ENCODE data around the gene ZKSCAN8. TPM values are rescaled to one million over a fixed set of nuclear protein-coding genes. Genes with fewer than 3 reads are reported as not detected.

ZKSCAN8 gene
- total RNA-seq, 1 donor from 2014 or later, result 21.4 TPM

- Mint-ChIP-seq H3K4me3 (ENCODE audit: unreplicated experiment) (peak overlapping the region; percentile 93), H3K27me3 (ENCODE audit: low read depth) (no peaks in the 10 kb centered on the region), H3K4me1 (ENCODE audit: low read depth) (peaks cover 47% of the 10 kb centered on the region), H3K9me3 (ENCODE audit: low read depth) (no peaks in the 10 kb centered on the region), H3K36me3 (ENCODE audit: low read depth) (peaks cover 10% of the 10 kb centered on the region), H3K27ac (ENCODE audit: unreplicated experiment) (peak overlapping the region; percentile 90)
- DNase-seq (ENCODE audit: low spot score), result no peak
- TF ChIP-seq CTCF (IDR thresholded peaks at IDR 0.05), result no peak
Measured at GRCh38 chr6:28142446-28142845, 763 bp downstream of the ZKSCAN8 start.

GRCh38 chr6:28145231-28145630 lies 3.5 kb downstream of the ZKSCAN8 start:
- no peak for TF ChIP-seq CTCF (IDR thresholded peaks at IDR 0.05)
- no peaks in the 10 kb centered on the region for H3K9me3 Mint-ChIP-seq (ENCODE audit: low read depth)
- DNase-seq (ENCODE audit: low spot score), result no peak
- H3K27ac Mint-ChIP-seq (ENCODE audit: unreplicated experiment), result no peak overlapping the region
- H3K4me1 Mint-ChIP-seq (ENCODE audit: low read depth), result peaks cover 38% of the 10 kb centered on the region
- H3K36me3 Mint-ChIP-seq (ENCODE audit: low read depth), result peaks cover 28% of the 10 kb centered on the region
- no peak overlapping the region for H3K4me3 Mint-ChIP-seq (ENCODE audit: unreplicated experiment)
- H3K27me3 Mint-ChIP-seq (ENCODE audit: low read depth), result no peaks in the 10 kb centered on the region

- Mint-ChIP-seq H3K4me1 (ENCODE audit: low read depth) (no peaks in the 10 kb centered on the region), H3K27me3 (ENCODE audit: low read depth) (no peaks in the 10 kb centered on the region), H3K36me3 (ENCODE audit: low read depth) (peaks cover 68% of the 10 kb centered on the region), H3K4me3 (ENCODE audit: unreplicated experiment) (no peak overlapping the region), H3K9me3 (ENCODE audit: low read depth) (peaks cover 5% of the 10 kb centered on the region), H3K27ac (ENCODE audit: unreplicated experiment) (no peak overlapping the region)
- no peak for TF ChIP-seq CTCF (IDR thresholded peaks at IDR 0.05)
- DNase-seq (ENCODE audit: low spot score), result no peak
Measured at GRCh38 chr6:28152531-28152930, 10.8 kb downstream of the ZKSCAN8 start.

DNA sequence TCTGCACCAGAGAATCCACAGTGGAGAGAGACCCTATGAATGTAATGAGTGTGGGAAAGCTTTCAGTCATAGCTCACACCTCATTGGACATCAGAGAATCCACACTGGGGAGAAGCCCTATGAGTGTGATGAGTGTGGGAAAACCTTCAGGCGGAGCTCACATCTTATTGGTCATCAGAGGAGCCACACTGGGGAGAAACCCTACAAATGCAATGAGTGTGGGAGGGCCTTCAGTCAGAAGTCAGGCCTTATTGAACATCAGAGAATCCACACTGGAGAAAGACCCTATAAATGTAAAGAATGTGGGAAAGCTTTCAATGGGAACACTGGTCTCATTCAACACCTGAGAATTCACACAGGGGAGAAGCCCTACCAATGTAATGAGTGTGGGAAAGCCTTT lies 11.9 kb downstream of the ZKSCAN8 start:
- Mint-ChIP-seq H3K4me1 (ENCODE audit: low read depth) (no peaks in the 10 kb centered on the region), H3K4me3 (ENCODE audit: unreplicated experiment) (no peak overlapping the region), H3K9me3 (ENCODE audit: low read depth) (peaks cover 5% of the 10 kb centered on the region), H3K36me3 (ENCODE audit: low read depth) (peaks cover 67% of the 10 kb centered on the region), H3K27me3 (ENCODE audit: low read depth) (no peaks in the 10 kb centered on the region), H3K27ac (ENCODE audit: unreplicated experiment) (no peak overlapping the region)
- no peak for TF ChIP-seq CTCF (IDR thresholded peaks at IDR 0.05)
- DNase-seq (ENCODE audit: low spot score), result no peak

DNA sequence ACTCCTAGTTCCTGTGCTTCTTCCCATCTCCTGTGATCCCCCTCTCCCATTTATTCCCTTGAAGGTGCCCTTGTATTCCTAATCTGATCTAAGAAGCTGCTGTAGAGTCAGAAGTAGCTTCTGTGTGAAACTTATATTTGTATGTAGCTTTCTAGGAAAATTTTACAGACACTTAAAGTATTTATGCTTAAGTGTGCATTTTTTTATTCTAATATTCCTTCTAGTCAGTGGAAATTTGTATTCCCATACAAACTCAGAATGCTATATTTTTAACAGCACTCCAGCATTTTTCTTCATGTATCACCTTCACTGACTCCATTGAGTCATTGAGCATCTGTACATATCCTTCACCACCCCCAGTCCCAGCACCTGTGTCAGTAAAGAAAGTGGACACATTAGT lies 12.7 kb downstream of the ZKSCAN8 start:
- H3K4me1 Mint-ChIP-seq (ENCODE audit: low read depth), result no peaks in the 10 kb centered on the region
- DNase-seq (ENCODE audit: low spot score), result no peak
- H3K9me3 Mint-ChIP-seq (ENCODE audit: low read depth), result peaks cover 5% of the 10 kb centered on the region
- no peak overlapping the region for H3K27ac Mint-ChIP-seq (ENCODE audit: unreplicated experiment)
- TF ChIP-seq CTCF (IDR thresholded peaks at IDR 0.05), result no peak
- no peaks in the 10 kb centered on the region for H3K27me3 Mint-ChIP-seq (ENCODE audit: low read depth)
- peaks cover 62% of the 10 kb centered on the region for H3K36me3 Mint-ChIP-seq (ENCODE audit: low read depth)
- H3K4me3 Mint-ChIP-seq (ENCODE audit: unreplicated experiment), result no peak overlapping the region

Measured in chondrocyte (in vitro differentiated cells).